IMR-90 (cell line): ENCODE data around the gene ZNF362. TPM values are rescaled to one million over a fixed set of nuclear protein-coding genes. Genes with fewer than 3 reads are reported as not detected.

Source experiments
- ATAC-seq: fragments of 200-7000 bp; cut with Tn5 transposase; 2 replicates; pipeline ENCODE4 v1.9.1; 2020; ENCODE audit warnings: low read depth, mild to moderate bottlenecking, moderate library complexity
- BruUV-seq: library from RNA; stranded (reverse); fragments of 400-500 nt; replicated peaks from 2 replicates; lab custom pipeline; 2021; lab: Mats Ljungman, UMichigan
- CTCF ChIA-PET: fragments of 300-600 bp; formaldehyde crosslinking; extraction: SDS; loops from one replicate; lab custom pipeline; 2021; ENCODE audit warnings: antibody characterized with exemption; lab: Yijun Ruan, JAX
- POLR2A ChIA-PET: fragments of 300-600 bp; sonication (Branson Sonifier 250); formaldehyde crosslinking; loops from one replicate; lab custom pipeline; 2022; ENCODE audit warnings: antibody characterized with exemption; ENCODE audit not compliant: unreplicated experiment; lab: Charles Lee
- DNase-seq: peaks from one replicate; pipeline ENCODE4 v3.0.0; 2013
- H2AFZ ChIP-seq: replicated peaks from 2 replicates; pipeline ENCODE3; 2013; ENCODE audit warnings: low read length, mild to moderate bottlenecking; ENCODE audit not compliant: poor library complexity
- H2AK5ac ChIP-seq: 2 replicates; pipeline ENCODE4 v1.6.1; 2013; ENCODE audit warnings: low read depth, low read length, inconsistent platforms
- H2AK9ac ChIP-seq: replicated peaks from 2 replicates; pipeline ENCODE3; 2013; ENCODE audit warnings: mild to moderate bottlenecking, low read depth, low read length, moderate library complexity; ENCODE audit not compliant: poor library complexity
- H2BK120ac ChIP-seq: 2 replicates; pipeline ENCODE4 v1.6.1; 2013; ENCODE audit warnings: low read depth, low read length, inconsistent platforms
- H2BK15ac ChIP-seq: 3 replicates; pipeline ENCODE4 v1.6.1; 2013; ENCODE audit warnings: low read depth, low read length, inconsistent platforms
- H2BK20ac ChIP-seq: 2 replicates; pipeline ENCODE4 v1.6.1; 2013; ENCODE audit warnings: low read depth, mild to moderate bottlenecking, inconsistent platforms, low read length, moderate library complexity
- H2BK5ac ChIP-seq: 2 replicates; pipeline ENCODE4 v1.6.1; 2013; ENCODE audit warnings: mild to moderate bottlenecking, low read depth, low read length, inconsistent platforms; ENCODE audit not compliant: poor library complexity, severe bottlenecking
- H3K14ac ChIP-seq: replicated peaks from 2 replicates; pipeline ENCODE4 v1.6.1; 2013; ENCODE audit warnings: low read depth, low read length, inconsistent platforms
- H3K18ac ChIP-seq: 2 replicates; pipeline ENCODE4 v1.6.1; 2013; ENCODE audit warnings: low read depth, low read length, control low read depth
- H3K23ac ChIP-seq: 2 replicates; pipeline ENCODE4 v1.6.1; 2013; ENCODE audit warnings: low read depth, low read length, inconsistent platforms
- H3K27ac ChIP-seq: 2 replicates; pipeline ENCODE4 v1.5.1; 2013; ENCODE audit warnings: mild to moderate bottlenecking, control low read depth, low read length; ENCODE audit not compliant: insufficient read depth
- H3K27me3 ChIP-seq: 2 replicates; pipeline ENCODE4 v1.6.1; 2013; ENCODE audit warnings: low read length; ENCODE audit not compliant: control insufficient read depth, insufficient read depth
- H3K36me3 ChIP-seq: 2 replicates; pipeline ENCODE4 v1.6.1; 2013; ENCODE audit warnings: low read length, mixed read lengths; ENCODE audit not compliant: control insufficient read depth, insufficient read depth
- H3K4ac ChIP-seq: 2 replicates; pipeline ENCODE4 v1.6.1; 2013; ENCODE audit warnings: low read depth, low read length, inconsistent platforms
- H3K4me1 ChIP-seq: 2 replicates; pipeline ENCODE4 v1.6.1; 2013; ENCODE audit warnings: low read length, mixed read lengths; ENCODE audit not compliant: control insufficient read depth, insufficient read depth
- H3K4me2 ChIP-seq: 2 replicates; pipeline ENCODE4 v1.6.1; 2013; ENCODE audit warnings: low read depth, mild to moderate bottlenecking, control low read depth, low read length, moderate library complexity
- H3K4me3 ChIP-seq: 2 replicates; pipeline ENCODE4 v1.5.1; 2013; ENCODE audit warnings: low read depth, mild to moderate bottlenecking, control low read depth, low read length, moderate library complexity; ENCODE audit not compliant: insufficient read depth
- H3K56ac ChIP-seq: 2 replicates; pipeline ENCODE4 v1.6.1; 2013; ENCODE audit warnings: low read length, inconsistent platforms; ENCODE audit not compliant: insufficient read depth; ENCODE audit errors: extremely low read depth
- H3K79me1 ChIP-seq, 2 experiments: 2 replicates each; pipeline ENCODE4 v1.6.1; 2013; ENCODE audit warnings: low read length in 2 of 2, inconsistent platforms in 1 of 2, low read depth in 1 of 2
- H3K9ac ChIP-seq: 2 replicates; pipeline ENCODE4 v1.6.1; 2013; ENCODE audit warnings: low read depth, low read length, control low read depth
- H3K9me1 ChIP-seq: 2 replicates; pipeline ENCODE4 v1.6.1; 2013; ENCODE audit warnings: low read length, inconsistent platforms; ENCODE audit not compliant: insufficient read depth
- H3K9me3 ChIP-seq: 2 replicates; pipeline ENCODE4 v1.6.1; 2013; ENCODE audit warnings: low read length; ENCODE audit not compliant: control insufficient read depth, insufficient read depth
- H4K20me1 ChIP-seq: 2 replicates; pipeline ENCODE4 v1.6.1; 2013; ENCODE audit warnings: low read length, inconsistent platforms; ENCODE audit not compliant: insufficient read depth
- H4K5ac ChIP-seq: 2 replicates; pipeline ENCODE4 v1.6.1; 2013; ENCODE audit warnings: mild to moderate bottlenecking, low read depth, low read length, control low read depth
- H4K8ac ChIP-seq, 2 experiments: 2 replicates each; pipeline ENCODE4 v1.6.1; 2013; ENCODE audit warnings: low read depth in 2 of 2, low read length in 2 of 2, control low read depth in 1 of 2, inconsistent platforms in 1 of 2
- H4K91ac ChIP-seq: 2 replicates; pipeline ENCODE4 v1.6.1; 2013; ENCODE audit warnings: low read depth, low read length, inconsistent platforms; ENCODE audit not compliant: insufficient read depth
- BHLHE40 ChIP-seq: fragments of 150-350 bp; IDR thresholded peaks from 2 replicates; pipeline ENCODE4 v1.6.1; 2016; ENCODE audit warnings: mild to moderate bottlenecking, low read depth, low read length
- CHD1 ChIP-seq: IDR thresholded peaks from 2 replicates; pipeline ENCODE4 v1.6.1; 2012; ENCODE audit warnings: low read depth, low read length, improper control_type of control experiment
- ELK1 ChIP-seq: fragments of 150-350 bp; IDR thresholded peaks from 2 replicates; pipeline ENCODE4 v1.6.1; 2016; ENCODE audit warnings: low read depth, mild to moderate bottlenecking, low read length, moderate library complexity, borderline replicate concordance
- RCOR1 ChIP-seq: IDR thresholded peaks from 2 replicates; pipeline ENCODE4 v1.6.1; 2012; ENCODE audit warnings: mild to moderate bottlenecking, low read length, improper control_type of control experiment; ENCODE audit not compliant: insufficient replicate concordance
- SMC3 ChIP-seq: fragments of 150-350 bp; IDR thresholded peaks from 2 replicates; pipeline ENCODE4 v1.6.1; 2016; ENCODE audit warnings: low read depth, mild to moderate bottlenecking, antibody characterized with exemption, low read length, moderate library complexity
- USF2 ChIP-seq: fragments of 150-350 bp; IDR thresholded peaks from 2 replicates; pipeline ENCODE4 v1.6.1; 2017; ENCODE audit warnings: mild to moderate bottlenecking, antibody characterized with exemption, low read length, low read depth
- WGBS, 2 experiments: methylation state at CpG; one replicate each; pipeline versions ENCODE4 v1.1.5 to v1.1.7; 2013; ENCODE audit warnings: missing lambda C conversion rate in 2 of 2; ENCODE audit not compliant: insufficient read length in 1 of 2; ENCODE audit errors: extremely low coverage in 2 of 2; 5-methylcytosine and 5-hydroxymethylcytosine counted together
- dilution Hi-C: fragments of 300-500 bp; cut with HindIII; formaldehyde crosslinking; loops from one replicate; pipeline ENCODE4 v1.14.3; 2018; ENCODE audit warnings: low sequenced_read_pairs; ENCODE audit not compliant: unreplicated experiment
- in situ Hi-C: fragments of 300-500 bp; cut with MboI; formaldehyde crosslinking; loops from 3 replicates; pipeline ENCODE4 v1.14.3; 2019; ENCODE audit warnings: low sequenced_read_pairs, inconsistent platforms, mixed read lengths
- intact Hi-C: fragments of 100-400 bp; cut with micrococcal nuclease; formaldehyde crosslinking; loops from 2 replicates; pipeline ENCODE4 v1.10.0; 2022
- polyA plus RNA-seq, 3 experiments: library from polyadenylated mRNA; depleted of rRNA; stranded (reverse); fragments of >200 nt; gene quantifications; 2 replicates each; pipeline ENCODE4 v1.2.3, GENCODE V29; 2012; ENCODE audit warnings: low replicate concordance in 1 of 3
- total RNA-seq: library from RNA; depleted of rRNA; stranded (reverse); fragments of >200 nt; gene quantifications from 2 replicates; pipeline ENCODE4 v1.2.3, GENCODE V29; 2012

Gene ZNF362
- total and polyA plus RNA-seq, 2 of the 4 experiments (the other 2 are of a cell fraction) = 5.7 to 12.9 TPM

GRCh38 chr1:33305016-33305415 lies 48.7 kb downstream of the ZNF362 start:
- H3K9me3 ChIP-seq = no peaks in the 10 kb centered on the region
- no peak overlapping the region for H3K14ac ChIP-seq
- H2AK5ac ChIP-seq = no peak overlapping the region
- H3K79me1 ChIP-seq = 0 out of 4 replicates have a peak, but pooled peaks cover 0 to 3% of the 10 kb centered on the region in 2 experiments
- in situ Hi-C loops (no loop called here), dilution Hi-C loops (no loop called here), intact Hi-C loops (no loop called here)
- POLR2A ChIA-PET = no interaction called here
- H2BK5ac ChIP-seq = no peak overlapping the region
- no CpG with 5 or more reads among the region's 5 CpGs for WGBS, 2 experiments
- H4K5ac ChIP-seq = no peak overlapping the region
- H4K8ac ChIP-seq = no peak overlapping the region
- CTCF ChIA-PET = interaction anchor here (1.8 kb wide), 1 partner anchor 10 kb away, joined by 5 read pairs; no protein-coding TSS in a partner anchor
- no peak overlapping the region for H3K27ac ChIP-seq
- H3K27me3 ChIP-seq = no peaks in the 10 kb centered on the region; the same call in 1 of the 2 replicates
- peaks cover 4% of the 10 kb centered on the region; the same call in 1 of the 2 replicates for H4K20me1 ChIP-seq
- H2BK120ac ChIP-seq = no peak overlapping the region
- no peak overlapping the region for H2AFZ ChIP-seq
- H3K4me2 ChIP-seq = no peak overlapping the region
- H4K91ac ChIP-seq = no peak overlapping the region
- no peak overlapping the region for H2BK20ac ChIP-seq
- no peak overlapping the region for H2AK9ac ChIP-seq
- no peak overlapping the region for H3K4me3 ChIP-seq
- H3K18ac ChIP-seq = no peak overlapping the region
- no peak overlapping the region for H3K23ac ChIP-seq
- H2BK15ac ChIP-seq = no peak overlapping the region
- H3K4ac ChIP-seq = no peak overlapping the region
- no peak for TF ChIP-seq CHD1
- TF ChIP-seq ELK1 = no peak
- no peak for TF ChIP-seq USF2
- no peak for TF ChIP-seq RCOR1
- no peak for TF ChIP-seq BHLHE40
- no peak for TF ChIP-seq SMC3
- no peak overlapping the region for H3K9ac ChIP-seq
- peaks cover 3% of the 10 kb centered on the region for H3K9me1 ChIP-seq
- H3K56ac ChIP-seq = no peak overlapping the region
- no peaks in the 10 kb centered on the region for H3K36me3 ChIP-seq
- ATAC-seq (no peak), DNase-seq (no peak)
- BruUV-seq = no TSS peak
- peaks cover 11% of the 10 kb centered on the region for H3K4me1 ChIP-seq
